Breast epithelium (tissue), 4 donors: ENCODE measurements around the gene PDIA6. TPM values are rescaled to one million over a fixed set of nuclear protein-coding genes. Genes with fewer than 3 reads are reported as not detected.
"Not testable (repeated sequence)": the region's sequence is repeated elsewhere in the genome, so short reads cannot be mapped to it uniquely, and the experiment has no call there.

Experiments used
- DNase-seq, 2 donors: peaks; one replicate each; pipeline ENCODE4 v3.0.0-alpha.2; 2019; ENCODE audit warnings: low spot score in 2 of 2
- H3K27ac ChIP-seq, 2 donors: fragments of 200-600 bp; sonication (generic) in 1 of 2; one replicate each; pipeline ENCODE4 v1.5.1; 2016 to 2019; ENCODE audit warnings: mild to moderate bottlenecking in 1 of 2
- H3K27me3 ChIP-seq, 2 donors: fragments of 200-600 bp; sonication (generic) in 1 of 2; one replicate each; pipeline versions ENCODE4 v1.5.1 to v1.6.0; 2017 to 2019; ENCODE audit warnings: control low read depth in 1 of 2, mild to moderate bottlenecking in 1 of 2
- H3K36me3 ChIP-seq: fragments of 200-600 bp; one replicate; pipeline ENCODE4 v1.5.1; 2019
- H3K4me1 ChIP-seq, 2 donors: fragments of 200-600 bp; sonication (generic); one replicate each; pipeline ENCODE4 v1.5.1; 2016 to 2019; ENCODE audit warnings: control low read depth in 1 of 2
- H3K4me3 ChIP-seq, 3 donors: fragments of 200-600 bp; sonication (generic); 1 replicate in 2 of 3; 2 replicates in 1 of 3; pipeline ENCODE4 v1.5.1; 2016 to 2019; ENCODE audit warnings: mild to moderate bottlenecking in 3 of 3, moderate library complexity in 2 of 3
- H3K9me3 ChIP-seq, 2 donors: fragments of 200-600 bp; sonication (generic) in 1 of 2; one replicate each; pipeline ENCODE4 v1.5.1; 2016 to 2019; ENCODE audit warnings: control low read depth in 1 of 2
- CTCF ChIP-seq, 3 donors: fragments of 450-650 bp; IDR thresholded peaks; one replicate each; pipeline ENCODE4 v1.5.1; 2016 to 2017; ENCODE audit warnings: antibody characterized with exemption in 3 of 3, mild to moderate bottlenecking in 3 of 3, moderate library complexity in 3 of 3
- POLR2A ChIP-seq: fragments of 450-650 bp; IDR thresholded peaks from one replicate; pipeline ENCODE4 v1.6.1; 2016; ENCODE audit warnings: antibody characterized with exemption, mild to moderate bottlenecking, moderate library complexity
- POLR2AphosphoS5 ChIP-seq, 3 donors: sonication (generic); formaldehyde crosslinking; IDR thresholded peaks; one replicate each; pipeline ENCODE4 v1.6.1; 2017; ENCODE audit warnings: antibody characterized with exemption in 3 of 3
- intact Hi-C: fragments of 100-400 bp; cut with DNase I; formaldehyde crosslinking; loops from one replicate; pipeline ENCODE4 v1.15.1; 2023; ENCODE audit warnings: low total_unique reads
- total RNA-seq, 3 donors: library from RNA; depleted of rRNA; stranded (reverse); fragments of >200 nt; gene quantifications; one replicate each; pipeline ENCODE4 v1.1.0, GENCODE V29; 2016

Gene PDIA6
- total RNA-seq, 3 donors from 2014 or later, result 84.7 to 118 (median 108) TPM

DNA sequence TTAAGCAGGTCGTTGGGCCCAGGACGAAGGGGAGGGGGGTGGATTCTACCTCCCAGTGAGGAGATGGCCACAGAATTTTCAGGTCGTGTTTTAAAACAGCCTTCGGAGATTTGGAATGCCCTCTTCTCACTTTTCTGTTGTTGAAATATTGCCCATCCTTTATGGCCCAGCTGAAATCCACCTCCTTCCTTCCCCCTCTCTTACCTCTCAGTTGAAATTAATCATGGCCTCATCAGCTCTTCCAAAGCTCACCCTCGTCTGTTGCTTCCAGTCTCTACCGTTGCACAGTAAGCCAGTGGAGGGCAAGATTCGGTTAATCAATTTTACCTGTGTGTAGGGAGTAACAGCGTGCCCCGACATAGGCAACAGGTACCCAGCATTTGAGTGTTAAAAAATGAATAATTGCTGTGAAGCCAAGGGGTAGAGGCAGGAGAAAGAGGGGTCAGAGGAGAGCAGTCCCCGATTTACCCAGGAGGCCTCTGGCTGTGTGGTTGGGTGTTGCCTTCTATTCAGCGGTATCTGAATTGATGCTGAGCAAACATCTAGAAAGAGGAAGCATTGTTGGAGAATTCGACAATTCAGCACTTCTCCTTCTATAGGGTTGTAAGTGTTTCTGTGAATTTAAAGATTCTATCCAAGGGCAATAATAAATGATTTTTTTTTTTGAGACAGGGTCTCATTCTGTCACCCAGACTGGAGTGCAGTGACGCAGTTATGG lies 8.6 kb upstream of the PDIA6 start:
- H3K27ac ChIP-seq, result no peak overlapping the region
- no peak for TF ChIP-seq CTCF (IDR thresholded peaks at IDR 0.05)
- no peak for TF ChIP-seq POLR2AphosphoS5 (IDR thresholded peaks at IDR 0.05)
- no peak for TF ChIP-seq POLR2A
- no peak overlapping the region for H3K4me3 ChIP-seq
- no peaks in the 10 kb centered on the region for H3K9me3 ChIP-seq
- no peaks in the 10 kb centered on the region for H3K27me3 ChIP-seq
- H3K4me1 ChIP-seq, result no peaks in the 10 kb centered on the region
- intact Hi-C loops, result no loop called here
- H3K36me3 ChIP-seq, result no peaks in the 10 kb centered on the region
- no peak for DNase-seq

- no peaks in the 10 kb centered on the region for H3K27me3 ChIP-seq
- H3K27ac ChIP-seq, result no peak overlapping the region
- no peaks in the 10 kb centered on the region for H3K9me3 ChIP-seq
- intact Hi-C loops, result no loop called here
- DNase-seq, result no peak
- no peaks in the 10 kb centered on the region for H3K4me1 ChIP-seq
- TF ChIP-seq POLR2A (no peak), POLR2AphosphoS5 (IDR thresholded peaks at IDR 0.05) (no peak), CTCF (IDR thresholded peaks at IDR 0.05) (no peak)
- H3K4me3 ChIP-seq, result no peak overlapping the region
- H3K36me3 ChIP-seq, result no peaks in the 10 kb centered on the region
Observed at GRCh38 chr2:10820562-10820961, 8.0 kb upstream of the PDIA6 start.

GRCh38 chr2:10819714-10820314 lies 7.2 kb upstream of the PDIA6 start:
- intact Hi-C loops, result no loop called here
- no peak for DNase-seq

DNA sequence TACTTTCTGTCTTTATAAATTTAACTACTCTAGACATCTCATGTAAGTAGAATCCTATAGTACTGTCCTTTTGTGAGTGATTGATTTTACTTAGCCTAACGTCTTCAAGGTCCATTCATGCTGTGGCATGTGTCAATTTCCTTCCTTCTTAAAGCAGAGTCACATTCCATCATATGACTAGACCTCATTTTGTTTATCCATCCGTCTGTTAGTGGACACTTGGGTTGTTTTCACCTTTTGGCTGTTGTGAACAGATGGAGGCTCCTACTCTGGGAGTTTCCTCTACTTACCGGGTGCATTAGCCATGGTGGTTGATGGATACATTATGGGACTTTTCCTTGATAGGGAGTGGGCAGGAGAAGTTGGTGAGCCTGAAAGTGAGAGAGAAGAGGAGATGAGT lies 6.4 kb upstream of the PDIA6 start:
- intact Hi-C loops, result no loop called here
- Histone ChIP-seq H3K27me3 (no peaks in the 10 kb centered on the region), H3K27ac (no peak overlapping the region), H3K9me3 (no peaks in the 10 kb centered on the region), H3K36me3 (no peaks in the 10 kb centered on the region), H3K4me3 (no peak overlapping the region), H3K4me1 (no peaks in the 10 kb centered on the region)
- TF ChIP-seq POLR2AphosphoS5 (IDR thresholded peaks at IDR 0.05), result no peak
- TF ChIP-seq CTCF (IDR thresholded peaks at IDR 0.05), result no peak
- TF ChIP-seq POLR2A, result no peak
- no peak for DNase-seq

More at GRCh38 chr2:10819714-10820314, 7.2 kb upstream of the PDIA6 start:
- H3K36me3 ChIP-seq, result no peaks in the 10 kb centered on the region
- H3K4me3 ChIP-seq, result no peak overlapping the region
- H3K9me3 ChIP-seq, result no peaks in the 10 kb centered on the region
- no peak overlapping the region for H3K27ac ChIP-seq
- H3K27me3 ChIP-seq, result no peaks in the 10 kb centered on the region
- H3K4me1 ChIP-seq, result no peaks in the 10 kb centered on the region
- TF ChIP-seq POLR2A, result no peak
- TF ChIP-seq CTCF (IDR thresholded peaks at IDR 0.05), result no peak
- TF ChIP-seq POLR2AphosphoS5 (IDR thresholded peaks at IDR 0.05), result no peak

DNA sequence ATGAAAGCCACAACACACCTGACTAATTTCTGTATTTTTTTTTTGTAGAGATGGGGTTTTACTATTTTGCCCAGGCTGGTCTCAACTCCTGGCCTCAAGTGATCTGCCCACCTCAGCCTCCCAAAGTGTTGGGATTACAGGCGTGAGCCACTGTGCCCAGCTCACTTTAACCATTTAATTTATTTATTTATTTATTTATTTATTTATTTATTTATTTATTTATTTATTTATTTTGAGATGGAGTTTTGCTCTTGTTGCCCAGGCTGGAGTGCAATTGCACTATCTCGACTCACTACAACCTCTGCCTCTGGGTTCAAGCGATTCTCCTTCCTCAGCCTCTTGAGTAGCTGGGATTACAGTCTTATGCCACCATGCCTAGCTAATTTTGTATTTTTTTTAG lies 5.7 kb upstream of the PDIA6 start:
- H3K4me3 ChIP-seq, H3K27ac ChIP-seq, H3K9me3 ChIP-seq, intact Hi-C loops, DNase-seq, H3K36me3 ChIP-seq, H3K4me1 ChIP-seq, H3K27me3 ChIP-seq: not testable (repeated sequence)
